Hair follicular keratinocyte (primary cell): ENCODE data around the gene TSPAN13. TPM values are rescaled to one million over a fixed set of nuclear protein-coding genes. Genes with fewer than 3 reads are reported as not detected.

Experiments
- total RNA-seq: library from RNA; depleted of rRNA; stranded (reverse); fragments of >200 nt; gene quantifications from 2 replicates; pipeline ENCODE4 v1.2.3, GENCODE V29; 2015

The TSPAN13 gene
- total RNA-seq, result 20.1 and 24.1 TPM in 2 replicates

GRCh38 chr7:16753102-16753931 is at the start of gene TSPAN13:
TSS of gene TSPAN13 (plus strand) at chr7:16753755. CDS start at chr7:16753968, 213 bp downstream.

GRCh38 chr7:16804674-16805439 is 51.3 kb downstream of the TSPAN13 start, which contains the start of gene AGR2:
TSS of gene AGR2 (minus strand) at chr7:16804999. CDS start at chr7:16801796, 3,203 bp downstream.

Other genes with a start within 250 kb of the TSPAN13 start
- gene LRRC72, start 226.9 kb upstream of the TSPAN13 start, total RNA-seq, result not detected in 2 replicates
- 5.5 and 7.0 TPM in 2 replicates for gene ANKMY2, start 108.0 kb upstream of the TSPAN13 start, total RNA-seq
- gene BZW2, start 107.6 kb upstream of the TSPAN13 start, total RNA-seq, result 103 and 142 TPM in 2 replicates
- gene AGR2, start 51.2 kb downstream of the TSPAN13 start, total RNA-seq, result 2.2 and 2.5 TPM in 2 replicates
- gene AGR3, start 128.2 kb downstream of the TSPAN13 start, total RNA-seq, result not detected in 2 replicates